GM21381 (cell line): Measurements from ENCODE around the gene IFNG.

Experiments used
- ATAC-seq: cut with Tn5 transposase; IDR thresholded peaks from one replicate; pipeline ENCODE4 v1.9.1; 2021; ENCODE audit warnings: mild to moderate bottlenecking, moderate library complexity; ENCODE audit not compliant: unreplicated experiment

IFNG gene

DNA sequence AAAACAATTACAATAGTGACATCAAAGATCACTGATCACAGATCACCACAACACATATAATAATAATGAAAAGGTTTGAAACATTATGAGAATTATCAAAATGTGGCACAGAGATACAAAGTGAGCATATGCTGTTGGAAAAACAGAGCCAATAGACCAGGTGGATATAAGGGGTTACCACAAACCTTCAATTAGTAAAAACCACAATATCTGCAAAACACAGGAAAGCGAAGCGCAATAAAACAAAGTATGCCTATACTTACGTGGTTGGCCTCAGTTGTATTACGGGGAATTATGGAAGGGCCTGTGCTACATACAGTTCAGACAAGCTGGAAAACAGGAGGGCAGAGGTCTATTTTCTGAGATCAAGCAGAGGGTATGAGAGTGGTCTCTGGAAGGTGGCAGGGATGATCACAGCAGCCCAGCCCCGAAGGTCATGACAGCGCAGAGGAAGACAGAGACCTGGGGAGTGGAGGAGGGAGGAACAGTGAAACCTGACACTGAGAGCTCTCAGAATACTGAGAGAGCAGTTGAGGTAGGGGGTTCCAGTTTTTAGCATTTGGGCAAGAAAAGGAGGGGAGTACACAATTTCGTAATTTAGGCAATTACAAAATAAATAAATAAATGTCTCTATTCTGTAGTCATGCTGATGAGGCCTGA lies 41.3 kb downstream of the IFNG start:
- ATAC-seq, result no peak

DNA sequence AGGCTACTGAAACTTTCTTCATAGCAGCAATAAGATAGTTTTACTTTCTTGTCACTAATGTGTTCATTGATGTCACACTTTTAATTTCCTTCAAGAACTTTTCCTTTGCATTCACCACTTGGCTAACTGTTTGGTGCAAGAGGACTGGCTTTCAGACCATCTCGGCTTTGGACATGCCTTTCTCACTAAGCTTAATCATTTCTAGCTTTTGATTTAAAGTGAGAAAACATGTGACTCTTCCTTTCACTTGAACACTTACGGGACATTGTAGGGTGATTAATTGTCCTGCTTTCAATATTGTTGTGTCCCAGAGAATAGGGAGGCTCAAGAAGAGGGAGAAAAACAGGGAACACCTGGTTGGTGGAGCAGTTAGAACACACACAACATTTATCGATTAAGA lies 41.9 kb downstream of the IFNG start:
- ATAC-seq, result no peak

- ATAC-seq, result no peak
These were observed 44.3 kb downstream of the IFNG start for GRCh38 chr12:68115281-68115680.

DNA sequence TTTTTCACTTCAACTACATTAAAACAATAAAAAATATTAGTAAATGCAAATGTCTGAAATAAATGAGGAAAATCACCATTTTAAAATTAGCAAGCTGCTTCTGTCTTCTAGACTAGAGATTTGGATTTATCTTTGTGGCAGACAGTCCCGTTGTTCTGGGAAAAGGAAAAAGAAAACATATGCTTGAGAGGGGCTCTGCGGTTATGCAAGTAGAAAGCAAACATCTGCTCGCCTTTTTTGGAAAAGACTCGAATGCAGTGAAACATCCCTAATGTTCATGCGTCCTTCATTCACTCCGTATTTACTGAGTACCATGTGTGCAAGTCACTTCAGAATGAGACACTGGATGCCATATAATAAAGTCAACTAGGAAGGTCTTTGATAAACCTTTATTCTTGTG lies 44.9 kb downstream of the IFNG start:
- ATAC-seq, result no peak

GRCh38 chr12:68113644-68114043 lies 45.9 kb downstream of the IFNG start:
- ATAC-seq, result no peak

- no peak for ATAC-seq
These were observed 47.5 kb downstream of the IFNG start for GRCh38 chr12:68111995-68112394.

DNA sequence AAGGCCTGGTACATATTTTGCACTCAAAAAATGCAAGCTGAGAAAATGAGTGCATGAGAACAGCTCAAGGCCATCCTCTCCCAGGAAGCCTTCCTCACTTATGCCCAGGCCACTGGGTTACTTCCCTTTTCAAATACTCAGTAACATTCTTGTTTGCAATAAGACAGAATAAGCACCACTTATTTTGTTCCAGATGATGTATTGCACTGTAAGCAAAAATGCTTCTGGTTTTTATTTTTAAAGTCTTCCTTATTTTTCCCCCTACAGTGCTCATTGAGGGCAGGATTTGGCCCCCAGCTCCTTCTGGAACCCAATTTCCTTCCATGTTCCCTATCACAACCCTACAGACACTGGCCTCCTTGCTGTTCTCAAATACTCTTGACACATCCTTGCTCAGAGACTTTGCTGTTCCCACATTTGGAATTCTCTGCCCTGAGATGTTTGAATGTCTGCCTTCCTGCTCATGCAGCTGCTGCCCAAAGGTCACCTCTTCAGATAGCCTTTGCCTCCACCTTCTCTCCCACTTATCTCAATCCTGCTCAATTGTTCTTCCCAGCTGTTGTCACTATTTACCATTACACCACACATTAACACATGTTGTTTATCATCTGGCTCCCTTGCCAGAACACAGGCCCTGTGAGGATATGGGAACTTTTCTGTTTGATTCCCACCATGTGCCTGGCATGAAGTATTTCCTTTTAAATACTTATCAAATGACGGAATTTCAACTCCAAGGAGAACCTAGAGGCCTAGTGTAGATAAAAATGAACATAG lies 49.9 kb downstream of the IFNG start:
- ATAC-seq, result no peak

GRCh38 chr12:68109001-68109400 lies 50.5 kb downstream of the IFNG start:
- no peak for ATAC-seq

GRCh38 chr12:68106660-68107059 lies 52.9 kb downstream of the IFNG start:
- no peak for ATAC-seq

DNA sequence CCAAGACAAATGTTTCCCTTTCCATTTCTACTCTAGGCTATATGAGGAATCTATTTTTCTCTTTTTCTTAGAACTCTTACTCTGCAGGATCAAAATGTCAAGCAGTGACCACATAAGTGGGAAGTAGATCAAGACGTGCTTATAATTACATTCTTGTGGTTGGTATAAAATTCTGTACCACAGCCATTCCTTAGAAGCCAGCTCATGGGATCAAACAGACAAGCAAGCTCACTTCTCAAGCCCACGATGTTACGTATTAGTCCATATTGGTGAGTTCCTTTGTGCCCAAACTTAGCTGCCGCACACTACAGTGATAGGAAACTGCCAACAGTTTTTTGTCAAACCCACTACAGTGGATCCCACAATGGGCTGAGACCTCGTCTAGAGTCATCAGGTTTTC lies 53.4 kb downstream of the IFNG start:
- no peak for ATAC-seq
